Vagina (tissue), 2 donors: ENCODE results near the gene HOXD13. TPM values are rescaled to one million over a fixed set of nuclear protein-coding genes. Genes with fewer than 3 reads are reported as not detected.
A peak's percentile ranks its signal among the peaks of the same experiment; 100 is the strongest.

ENCODE experiments used
- DNase-seq, 2 donors: peaks; one replicate each; pipeline ENCODE4 v3.0.0-alpha.2; 2017; ENCODE audit errors: extremely low spot score in 2 of 2
- H3K27ac ChIP-seq: fragments of 200-600 bp; sonication (generic); one replicate; pipeline ENCODE4 v1.5.1; 2019
- H3K27me3 ChIP-seq: fragments of 200-600 bp; sonication (generic); one replicate; pipeline ENCODE4 v1.5.1; 2019
- H3K36me3 ChIP-seq, 2 donors: fragments of 200-600 bp; sonication (generic); one replicate each; pipeline ENCODE4 v1.5.1; 2017 to 2019
- H3K4me1 ChIP-seq: fragments of 200-600 bp; sonication (generic); one replicate; pipeline ENCODE4 v1.5.1; 2019
- H3K4me3 ChIP-seq, 2 donors: fragments of 200-600 bp; sonication (generic); 1 replicate in 1 of 2; 2 replicates in 1 of 2; pipeline ENCODE4 v1.5.1; 2016 to 2019
- H3K9me3 ChIP-seq: fragments of 200-600 bp; sonication (generic); one replicate; pipeline ENCODE4 v1.5.1; 2019
- CTCF ChIP-seq, 3 experiments: fragments of 450-650 bp in 2 of 3; fragments of 200-600 bp in 1 of 3; sonication (generic) in 1 of 3; IDR thresholded peaks; one replicate each; pipeline ENCODE4 v1.5.1; 2017 to 2019; ENCODE audit warnings: antibody characterized with exemption in 3 of 3, mild to moderate bottlenecking in 2 of 3, moderate library complexity in 2 of 3
- POLR2A ChIP-seq, 2 donors: fragments of 450-650 bp; IDR thresholded peaks; one replicate each; pipeline ENCODE4 v1.6.1; 2017; ENCODE audit warnings: antibody characterized with exemption in 2 of 2, mild to moderate bottlenecking in 2 of 2, moderate library complexity in 2 of 2
- POLR2AphosphoS5 ChIP-seq, 2 donors: sonication (generic); formaldehyde crosslinking; IDR thresholded peaks; one replicate each; pipeline ENCODE4 v1.9.0; 2017; ENCODE audit warnings: antibody characterized with exemption in 2 of 2, mild to moderate bottlenecking in 2 of 2, low read depth in 1 of 2; ENCODE audit not compliant: insufficient read depth in 1 of 2
- intact Hi-C: fragments of 100-400 bp; cut with DNase I; formaldehyde crosslinking; loops from one replicate; pipeline ENCODE4 v1.15.1; 2023
- total RNA-seq: library from RNA; depleted of rRNA; stranded (reverse); fragments of >200 nt; gene quantifications from one replicate; pipeline ENCODE4 v1.2.3, GENCODE V29; 2016

HOXD13 gene
- total RNA-seq, 1 donor from 2014 or later = 15.7 TPM

GRCh38 chr2:176122052-176122682 lies 29.6 kb downstream of the HOXD13 start:
- Histone ChIP-seq H3K27ac (peak overlapping the region; percentile 77), H3K27me3 (no peaks in the 10 kb centered on the region)
- intact Hi-C loops = loop anchor here (5.0 to 10.0 kb wide), 2 partner anchors 695 to 1023 kb away; no protein-coding TSS in a partner anchor

GRCh38 chr2:176122683-176123410 lies 30.3 kb downstream of the HOXD13 start, which contains the start of gene HOXD9:
Gene HOXD9, plus strand, starts transcription at chr2:176122719. Its CDS starts 50 bp downstream, at chr2:176122769.
- intact Hi-C loops = loop anchor here (5.0 to 10.0 kb wide), 2 partner anchors 694 to 1022 kb away; no protein-coding TSS in a partner anchor
- H3K27me3 ChIP-seq = no peaks in the 10 kb centered on the region
- H3K9me3 ChIP-seq = no peaks in the 10 kb centered on the region
- no peaks in the 10 kb centered on the region for H3K36me3 ChIP-seq
- peak within 1 kb of the TSS; percentile 33 to 47 for H3K4me3 ChIP-seq
- TF ChIP-seq POLR2AphosphoS5 (IDR thresholded peaks at IDR 0.05; ENCODE audit: insufficient read depth in 1 of 2, low read depth in 1 of 2) (peak in 1 of 2 donors; percentile 1), CTCF (IDR thresholded peaks at IDR 0.05) (no peak)
- peak within 1 kb of the TSS; percentile 77 for H3K27ac ChIP-seq
- no peak for DNase-seq
- H3K4me1 ChIP-seq = peaks cover 5% of the 10 kb centered on the region

More at GRCh38 chr2:176122052-176122682, 29.6 kb downstream of the HOXD13 start:
- TF ChIP-seq POLR2A (IDR thresholded peaks at IDR 0.05) (no peak), POLR2AphosphoS5 (IDR thresholded peaks at IDR 0.05; ENCODE audit: insufficient read depth in 1 of 2, low read depth in 1 of 2) (peak in 1 of 2 donors; percentile 50), CTCF (IDR thresholded peaks at IDR 0.05) (no peak)
- H3K9me3 ChIP-seq = no peaks in the 10 kb centered on the region
- peaks cover 12% of the 10 kb centered on the region for H3K4me1 ChIP-seq
- peak overlapping the region; percentile 33 to 47 for H3K4me3 ChIP-seq
- H3K36me3 ChIP-seq = peaks cover 0 to 6% of the 10 kb centered on the region in 2 donors
- no peak for DNase-seq

DNA sequence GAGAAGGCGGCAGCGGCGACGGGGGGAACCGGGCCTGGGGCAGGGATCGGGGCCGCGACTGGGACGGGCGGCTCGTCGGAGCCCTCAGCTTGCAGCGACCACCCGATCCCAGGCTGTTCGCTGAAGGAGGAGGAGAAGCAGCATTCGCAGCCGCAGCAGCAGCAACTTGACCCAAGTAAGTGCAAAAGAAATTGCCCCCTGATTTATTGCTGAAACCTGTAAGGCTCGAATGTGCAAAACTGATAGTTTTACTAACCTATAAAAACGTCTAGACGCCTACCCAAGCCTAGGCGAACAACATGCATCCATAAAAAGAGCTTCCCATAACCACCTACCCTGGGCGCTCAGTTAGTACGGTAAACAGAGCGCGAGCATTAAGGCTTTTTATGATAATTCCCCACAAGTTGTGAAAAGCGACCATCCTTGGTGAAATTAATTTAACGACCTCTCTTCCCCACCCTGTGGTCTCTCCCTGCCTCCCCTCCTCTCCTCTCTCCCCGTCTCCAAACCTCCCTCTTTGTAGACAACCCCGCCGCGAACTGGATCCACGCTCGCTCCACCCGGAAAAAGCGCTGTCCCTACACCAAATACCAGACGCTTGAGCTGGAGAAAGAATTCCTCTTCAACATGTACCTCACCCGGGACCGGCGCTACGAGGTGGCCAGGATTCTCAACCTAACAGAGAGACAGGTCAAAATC lies 31.0 kb downstream of the HOXD13 start:
- DNase-seq = no peak
- Histone ChIP-seq H3K27me3 (no peaks in the 10 kb centered on the region), H3K4me1 (no peaks in the 10 kb centered on the region), H3K36me3 (no peaks in the 10 kb centered on the region), H3K27ac (peak overlapping the region; percentile 77), H3K4me3 (peak overlapping the region; percentile 33 to 47), H3K9me3 (no peaks in the 10 kb centered on the region)
- intact Hi-C loops = loop anchor here (5.0 to 10.0 kb wide), 2 partner anchors 694 to 1021 kb away; no protein-coding TSS in a partner anchor
- TF ChIP-seq POLR2AphosphoS5 (IDR thresholded peaks at IDR 0.05; ENCODE audit: insufficient read depth in 1 of 2, low read depth in 1 of 2) = no peak
- TF ChIP-seq CTCF (IDR thresholded peaks at IDR 0.05) = no peak
- no peak for TF ChIP-seq POLR2A (IDR thresholded peaks at IDR 0.05)

- Histone ChIP-seq H3K4me3 (peak overlapping the region; percentile 33 to 47), H3K36me3 (no peaks in the 10 kb centered on the region), H3K9me3 (no peaks in the 10 kb centered on the region), H3K27ac (peak overlapping the region; percentile 77), H3K27me3 (no peaks in the 10 kb centered on the region), H3K4me1 (peaks cover 7% of the 10 kb centered on the region)
- no peak for TF ChIP-seq POLR2AphosphoS5 (IDR thresholded peaks at IDR 0.05; ENCODE audit: insufficient read depth in 1 of 2, low read depth in 1 of 2)
- no peak for TF ChIP-seq POLR2A (IDR thresholded peaks at IDR 0.05)
- no peak for TF ChIP-seq CTCF (IDR thresholded peaks at IDR 0.05)
- intact Hi-C loops = loop anchor here (5.0 to 10.0 kb wide), 2 partner anchors 693 to 1020 kb away; no protein-coding TSS in a partner anchor
- DNase-seq = no peak
These were observed 31.8 kb downstream of the HOXD13 start for GRCh38 chr2:176124110-176124946.
